ENCODE data around the gene STOX2.

Gene STOX2, protein sequence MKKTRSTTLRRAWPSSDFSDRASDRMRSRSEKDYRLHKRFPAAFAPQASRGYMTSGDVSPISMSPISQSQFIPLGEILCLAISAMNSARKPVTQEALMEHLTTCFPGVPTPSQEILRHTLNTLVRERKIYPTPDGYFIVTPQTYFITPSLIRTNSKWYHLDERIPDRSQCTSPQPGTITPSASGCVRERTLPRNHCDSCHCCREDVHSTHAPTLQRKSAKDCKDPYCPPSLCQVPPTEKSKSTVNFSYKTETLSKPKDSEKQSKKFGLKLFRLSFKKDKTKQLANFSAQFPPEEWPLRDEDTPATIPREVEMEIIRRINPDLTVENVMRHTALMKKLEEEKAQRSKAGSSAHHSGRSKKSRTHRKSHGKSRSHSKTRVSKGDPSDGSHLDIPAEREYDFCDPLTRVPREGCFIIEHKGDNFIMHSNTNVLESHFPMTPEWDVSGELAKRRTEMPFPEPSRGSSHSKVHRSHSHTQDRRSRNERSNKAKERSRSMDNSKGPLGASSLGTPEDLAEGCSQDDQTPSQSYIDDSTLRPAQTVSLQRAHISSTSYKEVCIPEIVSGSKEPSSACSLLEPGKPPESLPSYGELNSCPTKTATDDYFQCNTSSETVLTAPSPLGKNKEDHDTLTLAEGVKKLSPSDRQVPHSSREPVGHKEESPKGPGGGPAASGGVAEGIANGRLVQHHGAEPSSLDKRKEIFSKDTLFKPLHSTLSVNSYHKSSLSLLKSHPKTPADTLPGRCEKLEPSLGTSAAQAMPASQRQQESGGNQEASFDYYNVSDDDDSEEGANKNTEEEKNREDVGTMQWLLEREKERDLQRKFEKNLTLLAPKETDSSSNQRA (N-terminal part only)

GRCh38 chr4:183905081-183905592 is at the start of gene STOX2:
STOX2 (plus strand) TSS chr4:183905307; CDS start chr4:183906791, 1,484 bp downstream.
- peak within 1 kb of the TSS; percentile 61 for H3K4me3 ChIP-seq (ENCODE audit: low read depth, low read length)

- no peak overlapping the region for H3K4me3 ChIP-seq (ENCODE audit: low read depth, low read length)
Observed at GRCh38 chr4:183855323-183856190, 49.5 kb upstream of the STOX2 start.

- H3K4me3 ChIP-seq (ENCODE audit: low read depth, low read length): no peak overlapping the region
Observed at GRCh38 chr4:183857040-183857439, 48.1 kb upstream of the STOX2 start.

DNA sequence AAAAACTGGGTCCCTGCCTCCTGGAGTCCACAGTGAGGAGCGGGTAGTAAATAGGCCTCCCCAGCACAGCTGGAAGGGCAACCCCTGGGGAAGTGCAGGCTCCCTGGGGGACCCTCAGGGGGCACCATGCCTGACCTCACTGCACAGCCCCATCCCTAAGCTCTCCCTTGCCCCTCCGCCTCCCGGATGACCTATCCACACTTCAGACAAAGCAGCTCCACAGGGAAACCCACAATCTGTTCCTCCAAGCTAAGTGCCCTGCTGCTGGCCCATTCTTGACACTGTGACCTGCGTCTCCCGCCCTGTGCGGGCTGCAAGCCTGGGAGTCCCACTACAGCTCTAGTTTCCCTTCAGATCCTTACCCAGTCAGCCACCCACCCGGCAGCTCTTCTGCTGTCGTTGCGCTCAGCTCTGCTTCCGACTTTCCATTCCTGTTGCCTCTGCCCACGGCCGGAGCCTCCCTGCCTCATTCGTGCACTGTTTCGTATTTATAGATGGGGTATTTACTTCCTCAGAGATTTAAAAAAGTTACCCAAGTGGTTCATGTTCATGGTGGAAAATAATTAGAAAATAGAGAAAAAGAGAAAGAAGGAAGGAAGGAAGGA is 47.0 kb upstream of the STOX2 start:
- no peak overlapping the region for H3K4me3 ChIP-seq (ENCODE audit: low read depth, low read length)

DNA sequence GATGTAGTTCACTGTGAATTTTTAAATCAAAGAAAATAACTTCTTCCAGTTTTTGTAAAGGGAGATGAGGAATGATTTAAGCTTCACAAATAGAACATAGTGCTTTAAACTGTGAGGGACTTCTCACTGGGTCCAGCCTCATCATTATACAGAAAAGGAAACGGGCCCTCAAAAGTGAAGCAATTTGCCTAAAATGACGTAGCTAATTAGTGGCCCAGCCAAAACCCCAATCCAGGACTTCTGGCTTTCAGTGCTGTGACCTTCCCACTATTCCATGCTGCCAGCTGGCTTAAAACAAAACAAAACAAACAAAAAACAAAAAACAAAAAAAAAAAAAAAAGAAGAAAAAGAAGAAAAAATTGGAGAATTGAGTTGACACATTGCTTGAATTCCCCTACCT is 45.0 kb upstream of the STOX2 start:
- no peak overlapping the region for H3K4me3 ChIP-seq (ENCODE audit: low read depth, low read length)

DNA sequence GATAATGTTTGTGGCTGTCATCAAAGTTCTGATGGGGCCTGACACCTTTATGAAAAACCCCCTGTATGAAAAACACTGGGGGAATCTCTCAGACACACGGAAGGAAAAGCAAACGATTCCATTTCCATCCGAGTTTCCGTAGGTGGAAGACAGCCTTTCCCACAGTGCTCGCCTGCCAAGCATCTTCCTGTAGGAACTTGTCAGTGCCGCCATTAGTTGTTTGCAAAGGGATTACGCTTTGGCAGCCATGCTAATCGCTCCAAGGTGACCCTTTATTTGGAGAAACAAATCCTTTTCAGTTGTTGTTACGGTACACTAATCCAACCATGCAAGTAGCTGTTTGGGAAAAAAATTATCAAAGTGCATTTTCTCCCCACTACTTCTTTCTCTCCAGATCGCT is 44.4 kb upstream of the STOX2 start:
- H3K4me3 ChIP-seq (ENCODE audit: low read depth, low read length): no peak overlapping the region

DNA sequence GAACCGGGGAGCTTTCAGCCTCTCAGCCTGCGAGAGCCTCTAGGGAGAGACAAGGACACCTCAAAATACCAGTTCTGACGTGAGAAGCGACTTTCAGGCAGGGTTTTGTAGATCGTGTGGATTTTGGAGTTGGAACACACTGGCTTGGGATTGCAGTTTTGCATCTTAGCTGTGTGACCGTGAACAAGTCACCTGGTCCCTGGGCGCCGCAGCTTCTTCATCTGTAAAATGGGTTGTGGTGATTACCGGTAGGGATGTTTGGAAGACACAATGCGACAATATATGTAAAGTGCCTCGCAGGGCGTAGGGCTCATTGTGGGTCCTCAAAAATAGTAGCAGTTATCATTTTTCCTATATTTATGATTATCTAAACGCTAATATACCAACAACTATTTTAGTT is 43.7 kb upstream of the STOX2 start:
- no peak overlapping the region for H3K4me3 ChIP-seq (ENCODE audit: low read depth, low read length)

DNA sequence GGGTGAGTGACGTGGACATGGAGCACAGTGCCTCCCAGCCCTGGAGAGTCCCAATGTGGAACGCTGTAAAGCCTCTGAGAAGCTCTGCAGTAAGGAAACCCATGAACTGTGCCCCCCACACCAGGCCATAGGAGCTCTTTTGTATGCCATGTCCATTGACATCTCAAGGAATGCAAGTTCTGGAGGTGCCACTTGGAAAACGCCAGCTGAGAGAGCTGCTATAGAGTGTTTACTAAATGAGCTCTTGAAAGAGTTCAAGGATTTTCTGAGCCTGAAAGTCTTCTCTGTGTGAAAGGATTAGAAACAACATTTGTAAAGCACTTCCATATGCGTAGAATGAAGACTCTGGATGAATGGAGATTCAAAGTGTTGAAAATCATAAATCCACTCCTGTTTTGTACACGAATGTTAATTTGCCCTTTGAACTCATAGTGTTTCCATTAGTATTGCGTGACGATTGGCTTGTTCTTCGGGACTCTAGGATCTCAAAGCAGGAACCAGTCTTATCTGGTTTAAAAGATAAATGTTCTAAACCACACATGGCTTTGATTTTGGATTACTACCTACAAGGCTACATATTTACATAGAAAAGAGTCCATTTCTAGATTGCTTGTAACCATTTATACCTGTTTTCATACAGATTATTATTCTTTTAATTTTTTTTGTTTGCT is 41.8 kb upstream of the STOX2 start:
- H3K4me3 ChIP-seq (ENCODE audit: low read depth, low read length): no peak overlapping the region

- H3K4me3 ChIP-seq (ENCODE audit: low read depth, low read length): no peak overlapping the region
Observed at GRCh38 chr4:183867247-183867646, 37.9 kb upstream of the STOX2 start.

DNA sequence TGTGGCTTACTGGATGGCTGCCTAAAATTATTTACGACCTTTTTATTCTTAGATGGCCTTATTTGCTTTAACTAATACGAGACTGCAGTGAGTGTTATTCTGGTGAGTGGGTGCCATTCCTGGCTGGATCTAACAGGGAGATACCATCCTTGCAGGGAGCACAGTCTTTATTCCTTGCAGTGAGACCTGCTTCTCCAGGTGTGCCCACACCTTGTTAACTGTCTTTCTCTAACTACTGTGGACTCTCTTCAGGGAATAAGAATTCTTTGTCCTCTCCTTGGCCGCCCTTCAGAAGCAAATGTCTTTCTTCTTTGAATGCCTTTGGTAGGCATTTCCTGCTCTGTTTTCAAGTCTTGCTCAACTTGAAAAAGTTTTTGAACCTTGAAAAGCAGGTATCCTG is 34.1 kb upstream of the STOX2 start:
- H3K4me3 ChIP-seq (ENCODE audit: low read depth, low read length): no peak overlapping the region

GRCh38 chr4:183871581-183871980 is 33.5 kb upstream of the STOX2 start:
- no peak overlapping the region for H3K4me3 ChIP-seq (ENCODE audit: low read depth, low read length)

GRCh38 chr4:183872531-183872930 is 32.6 kb upstream of the STOX2 start:
- H3K4me3 ChIP-seq (ENCODE audit: low read depth, low read length): no peak overlapping the region

DNA sequence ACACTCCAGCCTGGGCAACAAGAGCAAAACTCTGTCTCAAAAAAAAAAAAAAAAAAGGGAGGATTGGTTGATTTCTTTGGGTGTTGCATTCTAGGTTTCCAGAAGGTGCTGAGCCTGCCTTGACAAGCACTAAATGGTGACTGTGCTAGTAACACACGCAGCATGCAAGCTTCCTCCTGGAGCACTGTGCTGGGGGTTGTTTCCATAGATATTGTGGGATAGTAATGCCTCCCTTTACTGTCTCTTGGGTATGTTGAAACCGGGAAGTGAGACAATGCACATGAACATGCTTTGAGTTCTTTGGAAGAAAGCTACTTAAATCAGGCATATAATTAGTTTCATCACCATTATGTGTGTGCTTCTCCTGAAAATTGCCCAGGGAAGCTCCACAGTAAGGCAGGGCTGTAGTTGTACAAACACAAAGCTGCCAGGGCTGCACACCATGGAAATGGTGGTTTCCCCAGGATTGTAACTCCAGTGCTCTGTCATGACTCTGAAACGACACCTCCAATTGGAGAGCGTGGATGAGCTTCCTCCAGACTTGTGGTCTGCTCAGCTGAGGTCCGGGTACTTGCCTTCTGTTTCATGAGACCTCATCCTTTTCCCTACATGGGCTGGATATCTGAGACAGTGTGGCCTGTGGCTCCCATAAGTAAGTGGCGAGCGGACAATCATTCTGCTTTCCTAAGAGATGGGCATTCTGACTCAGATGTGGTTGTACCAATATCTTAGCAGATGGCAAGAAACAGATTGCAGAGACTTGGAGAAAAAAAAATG is 31.5 kb upstream of the STOX2 start:
- no peak overlapping the region for H3K4me3 ChIP-seq (ENCODE audit: low read depth, low read length)

GRCh38 chr4:183875251-183875825 is 29.8 kb upstream of the STOX2 start:
- no peak overlapping the region for H3K4me3 ChIP-seq (ENCODE audit: low read depth, low read length)

GRCh38 chr4:183876268-183876934 is 28.7 kb upstream of the STOX2 start:
- H3K4me3 ChIP-seq (ENCODE audit: low read depth, low read length): no peak overlapping the region

DNA sequence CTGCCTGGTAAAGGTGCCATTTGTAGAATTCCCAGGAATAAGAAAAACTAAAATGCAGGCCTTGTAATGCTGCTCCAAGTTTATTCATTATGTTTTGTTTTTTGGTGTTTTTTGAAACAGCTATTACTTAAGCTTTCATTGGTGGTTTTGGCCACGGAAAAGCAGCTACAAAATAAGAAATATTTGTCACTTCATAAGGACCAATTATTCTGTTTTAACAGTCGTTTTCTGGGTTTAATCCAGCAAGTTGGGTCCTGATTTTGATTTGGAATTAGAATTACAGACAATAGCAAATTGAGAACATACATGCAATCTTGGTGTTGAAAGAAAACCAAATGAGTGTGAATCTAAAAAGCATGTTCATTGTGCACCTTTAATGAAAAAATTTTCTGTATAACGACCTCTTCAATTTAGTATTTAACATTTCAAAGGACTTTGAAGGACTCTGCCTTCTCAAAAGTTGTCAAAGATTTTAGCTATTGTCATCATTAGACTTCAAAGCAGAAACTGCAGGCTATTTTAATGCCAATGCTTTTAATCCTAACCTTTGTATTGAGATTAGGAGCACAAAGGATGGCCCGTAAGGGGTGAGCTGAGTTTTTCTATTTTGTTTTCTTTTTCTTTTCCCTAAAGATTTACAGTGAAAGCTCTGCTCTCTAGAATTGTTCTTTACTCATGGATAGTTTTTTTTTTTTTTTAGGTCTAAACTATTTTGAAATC is 26.7 kb upstream of the STOX2 start:
- no peak overlapping the region for H3K4me3 ChIP-seq (ENCODE audit: low read depth, low read length)

GRCh38 chr4:183885205-183885720 is 19.8 kb upstream of the STOX2 start:
- H3K4me3 ChIP-seq (ENCODE audit: low read depth, low read length): no peak overlapping the region

All from iPS-11a (cell line).